HepG2 (cell line): ENCODE results near the gene ATP6V0A1. TPM values are rescaled to one million over a fixed set of nuclear protein-coding genes. Genes with fewer than 3 reads are reported as not detected.

ENCODE experiments used
- BCL6 ChIP-seq: IDR thresholded peaks from 2 replicates; pipeline ENCODE4 v1.6.1; 2016; ENCODE audit warnings: missing genetic modification reagents, missing compliant biosample characterization
- HMG20A ChIP-seq: IDR thresholded peaks from 2 replicates; pipeline ENCODE4 v1.6.1; 2016; ENCODE audit warnings: borderline replicate concordance
- HNF4A ChIP-seq: sonication (generic); formaldehyde crosslinking; IDR thresholded peaks from 2 replicates; pipeline ENCODE4 v1.4.0; 2020; ENCODE audit warnings: missing genetic modification reagents
- MIXL1 ChIP-seq: IDR thresholded peaks from 2 replicates; pipeline ENCODE4 v1.6.1; 2016
- NCOA2 ChIP-seq: sonication (generic); formaldehyde crosslinking; IDR thresholded peaks from 2 replicates; pipeline ENCODE4 v1.8.0; 2022; ENCODE audit warnings: inconsistent platforms
- RNF2 ChIP-seq: fragments of 450-650 bp; conservative IDR thresholded peaks from 2 replicates; pipeline ENCODE4 v1.6.1; 2016; ENCODE audit warnings: low read depth
- SIX4 ChIP-seq: sonication (generic); formaldehyde crosslinking; IDR thresholded peaks from 2 replicates; pipeline ENCODE4 v1.4.0; 2020; ENCODE audit warnings: missing genetic modification reagents
- SOX13 ChIP-seq, 3 experiments: fragments of 450-650 bp in 1 of 3; sonication (generic) in 1 of 3; formaldehyde crosslinking in 1 of 3; IDR thresholded peaks in 2 of 3; conservative IDR thresholded peaks in 1 of 3; 2 replicates each; pipeline versions ENCODE4 v1.5.0 to v1.6.1; 2016 to 2020; ENCODE audit warnings: antibody characterized with exemption in 1 of 3, mild to moderate bottlenecking in 1 of 3, missing compliant biosample characterization in 1 of 3, missing genetic modification reagents in 1 of 3, moderate library complexity in 1 of 3
- SRY ChIP-seq: sonication (generic); formaldehyde crosslinking; IDR thresholded peaks from 2 replicates; pipeline ENCODE4 v1.8.0; 2022; ENCODE audit warnings: mild to moderate bottlenecking, missing genetic modification reagents
- THRA ChIP-seq: sonication (generic); formaldehyde crosslinking; IDR thresholded peaks from 2 replicates; pipeline ENCODE4 v1.4.0; 2020; ENCODE audit warnings: missing genetic modification reagents, borderline replicate concordance
- ZNF687 ChIP-seq: sonication (generic); formaldehyde crosslinking; IDR thresholded peaks from 2 replicates; pipeline ENCODE4 v1.5.1; 2020; ENCODE audit warnings: mild to moderate bottlenecking, missing genetic modification reagents, moderate library complexity
- polyA plus RNA-seq, 8 experiments: library from polyadenylated mRNA; depleted of rRNA in 3 of 8; stranded (reverse) in 7 of 8; unstranded in 1 of 8; fragments of >200 nt; fragmentation: Illumina TruSeq in 4 of 8; extraction: Trizol in 4 of 8; gene quantifications; 2 replicates each; pipeline versions ENCODE4 v1.2.1 to v1.2.3, GENCODE V29; 2011 to 2016; ENCODE audit warnings: low read depth in 4 of 8, missing spikeins in 1 of 8, mixed read lengths in 1 of 8; ENCODE audit not compliant: insufficient read depth in 1 of 8
- total RNA-seq, 5 experiments: library from RNA; depleted of rRNA; stranded (reverse); fragments of >200 nt; fragmentation: Illumina TruSeq; extraction: Trizol; gene quantifications; 2 replicates each; pipeline ENCODE4 v1.2.3, GENCODE V29; 2016; ENCODE audit warnings: low read depth in 1 of 5
- TF ChIP-seq, protein P1 (sequence below): sonication (generic); formaldehyde crosslinking; IDR thresholded peaks from 2 replicates; pipeline ENCODE4 v1.5.0; 2020; ENCODE audit warnings: missing genetic modification reagents, mild to moderate bottlenecking, borderline replicate concordance
- TF ChIP-seq, protein P2 (sequence below): sonication (generic); formaldehyde crosslinking; IDR thresholded peaks from 2 replicates; pipeline ENCODE4 v1.9.0; 2021; ENCODE audit warnings: mild to moderate bottlenecking, missing genetic modification reagents
- TF ChIP-seq, protein P3 (sequence below): sonication (generic); formaldehyde crosslinking; IDR thresholded peaks from 2 replicates; pipeline ENCODE4 v1.8.0; 2023; ENCODE audit warnings: mild to moderate bottlenecking, missing genetic modification reagents

The ATP6V0A1 gene
- total and polyA plus RNA-seq, 2 of the 13 experiments (the other 11 are each of a cell fraction or from before 2014, with no cell fraction given): 27.9 to 54.1 TPM

DNA sequence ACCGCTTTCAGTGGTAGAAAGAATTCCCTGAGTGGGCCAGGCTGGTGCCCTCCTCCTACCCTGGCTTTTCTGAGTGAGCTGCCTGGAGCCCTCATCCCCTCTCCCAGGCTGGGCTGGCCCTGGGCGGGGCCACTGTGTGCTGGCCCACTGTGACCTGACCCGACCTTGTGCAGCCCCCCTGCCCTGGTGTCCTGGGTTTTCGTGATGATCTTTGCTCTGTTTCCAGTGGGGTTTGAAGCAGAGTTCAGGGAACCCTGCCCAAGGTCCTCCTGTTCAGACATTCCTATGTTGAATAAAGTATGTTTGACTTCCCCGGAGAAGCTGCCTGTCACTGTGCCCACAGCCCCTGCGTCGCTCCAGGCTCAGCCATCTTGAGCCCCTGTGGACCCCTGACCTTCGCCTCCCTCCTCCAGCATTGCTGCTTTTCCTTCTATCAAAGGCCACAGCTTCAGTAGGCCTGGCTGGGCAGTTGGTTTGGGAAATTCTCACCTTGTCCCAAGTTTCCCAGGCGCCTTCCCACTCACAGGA is 63.6 kb downstream of the ATP6V0A1 start (continued):
- TF ChIP-seq, protein P1, sequence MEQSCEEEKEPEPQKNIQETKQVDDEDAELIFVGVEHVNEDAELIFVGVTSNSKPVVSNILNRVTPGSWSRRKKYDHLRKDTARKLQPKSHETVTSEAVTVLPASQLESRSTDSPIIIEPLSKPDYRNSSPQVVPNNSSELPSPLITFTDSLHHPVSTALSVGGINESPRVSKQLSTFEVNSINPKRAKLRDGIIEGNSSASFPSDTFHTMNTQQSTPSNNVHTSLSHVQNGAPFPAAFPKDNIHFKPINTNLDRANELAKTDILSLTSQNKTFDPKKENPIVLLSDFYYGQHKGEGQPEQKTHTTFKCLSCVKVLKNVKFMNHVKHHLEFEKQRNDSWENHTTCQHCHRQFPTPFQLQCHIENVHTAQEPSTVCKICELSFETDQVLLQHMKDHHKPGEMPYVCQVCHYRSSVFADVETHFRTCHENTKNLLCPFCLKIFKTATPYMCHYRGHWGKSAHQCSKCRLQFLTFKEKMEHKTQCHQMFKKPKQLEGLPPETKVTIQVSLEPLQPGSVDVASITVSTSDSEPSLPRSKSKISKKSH (CRISPR knock-in tag): 0 out of 2 replicates have a peak, but pooled peaks have one; percentile 3
- TF ChIP-seq MIXL1 (CRISPR knock-in tag) (0 out of 2 replicates have a peak, but pooled peaks have one; percentile 26), SIX4 (CRISPR knock-in tag) (peak; percentile 49; the same call in 1 of the 2 replicates), HNF4A (CRISPR knock-in tag) (peak; percentile 96), BCL6 (CRISPR knock-in tag) (peak; percentile 53; the same call in 1 of the 2 replicates), SOX13 (IDR thresholded peaks at IDR 0.05) (no peak), SOX13 (CRISPR knock-in tag; conservative IDR thresholded peaks at IDR 0.05 in 1 of 2, IDR thresholded peaks at IDR 0.05 in 1 of 2) (peak in 1 of 2 experiments; percentile 58; a peak in 1 of 4 replicates), THRA (CRISPR knock-in tag) (peak; percentile 99), ZNF687 (peak; percentile 64), NCOA2 (CRISPR knock-in tag) (peak; percentile 65), SRY (CRISPR knock-in tag) (no peak), RNF2 (no peak), HMG20A (CRISPR knock-in tag) (peak; percentile 17; the same call in 1 of the 2 replicates)
- TF ChIP-seq, protein P2, sequence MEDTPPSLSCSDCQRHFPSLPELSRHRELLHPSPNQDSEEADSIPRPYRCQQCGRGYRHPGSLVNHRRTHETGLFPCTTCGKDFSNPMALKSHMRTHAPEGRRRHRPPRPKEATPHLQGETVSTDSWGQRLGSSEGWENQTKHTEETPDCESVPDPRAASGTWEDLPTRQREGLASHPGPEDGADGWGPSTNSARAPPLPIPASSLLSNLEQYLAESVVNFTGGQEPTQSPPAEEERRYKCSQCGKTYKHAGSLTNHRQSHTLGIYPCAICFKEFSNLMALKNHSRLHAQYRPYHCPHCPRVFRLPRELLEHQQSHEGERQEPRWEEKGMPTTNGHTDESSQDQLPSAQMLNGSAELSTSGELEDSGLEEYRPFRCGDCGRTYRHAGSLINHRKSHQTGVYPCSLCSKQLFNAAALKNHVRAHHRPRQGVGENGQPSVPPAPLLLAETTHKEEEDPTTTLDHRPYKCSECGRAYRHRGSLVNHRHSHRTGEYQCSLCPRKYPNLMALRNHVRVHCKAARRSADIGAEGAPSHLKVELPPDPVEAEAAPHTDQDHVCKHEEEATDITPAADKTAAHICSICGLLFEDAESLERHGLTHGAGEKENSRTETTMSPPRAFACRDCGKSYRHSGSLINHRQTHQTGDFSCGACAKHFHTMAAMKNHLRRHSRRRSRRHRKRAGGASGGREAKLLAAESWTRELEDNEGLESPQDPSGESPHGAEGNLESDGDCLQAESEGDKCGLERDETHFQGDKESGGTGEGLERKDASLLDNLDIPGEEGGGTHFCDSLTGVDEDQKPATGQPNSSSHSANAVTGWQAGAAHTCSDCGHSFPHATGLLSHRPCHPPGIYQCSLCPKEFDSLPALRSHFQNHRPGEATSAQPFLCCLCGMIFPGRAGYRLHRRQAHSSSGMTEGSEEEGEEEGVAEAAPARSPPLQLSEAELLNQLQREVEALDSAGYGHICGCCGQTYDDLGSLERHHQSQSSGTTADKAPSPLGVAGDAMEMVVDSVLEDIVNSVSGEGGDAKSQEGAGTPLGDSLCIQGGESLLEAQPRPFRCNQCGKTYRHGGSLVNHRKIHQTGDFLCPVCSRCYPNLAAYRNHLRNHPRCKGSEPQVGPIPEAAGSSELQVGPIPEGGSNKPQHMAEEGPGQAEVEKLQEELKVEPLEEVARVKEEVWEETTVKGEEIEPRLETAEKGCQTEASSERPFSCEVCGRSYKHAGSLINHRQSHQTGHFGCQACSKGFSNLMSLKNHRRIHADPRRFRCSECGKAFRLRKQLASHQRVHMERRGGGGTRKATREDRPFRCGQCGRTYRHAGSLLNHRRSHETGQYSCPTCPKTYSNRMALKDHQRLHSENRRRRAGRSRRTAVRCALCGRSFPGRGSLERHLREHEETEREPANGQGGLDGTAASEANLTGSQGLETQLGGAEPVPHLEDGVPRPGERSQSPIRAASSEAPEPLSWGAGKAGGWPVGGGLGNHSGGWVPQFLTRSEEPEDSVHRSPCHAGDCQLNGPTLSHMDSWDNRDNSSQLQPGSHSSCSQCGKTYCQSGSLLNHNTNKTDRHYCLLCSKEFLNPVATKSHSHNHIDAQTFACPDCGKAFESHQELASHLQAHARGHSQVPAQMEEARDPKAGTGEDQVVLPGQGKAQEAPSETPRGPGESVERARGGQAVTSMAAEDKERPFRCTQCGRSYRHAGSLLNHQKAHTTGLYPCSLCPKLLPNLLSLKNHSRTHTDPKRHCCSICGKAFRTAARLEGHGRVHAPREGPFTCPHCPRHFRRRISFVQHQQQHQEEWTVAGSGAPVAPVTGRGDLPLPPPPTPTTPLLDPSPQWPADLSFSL (CRISPR knock-in tag): 0 out of 2 replicates have a peak, but pooled peaks have one; percentile 27
- TF ChIP-seq, protein P3, sequence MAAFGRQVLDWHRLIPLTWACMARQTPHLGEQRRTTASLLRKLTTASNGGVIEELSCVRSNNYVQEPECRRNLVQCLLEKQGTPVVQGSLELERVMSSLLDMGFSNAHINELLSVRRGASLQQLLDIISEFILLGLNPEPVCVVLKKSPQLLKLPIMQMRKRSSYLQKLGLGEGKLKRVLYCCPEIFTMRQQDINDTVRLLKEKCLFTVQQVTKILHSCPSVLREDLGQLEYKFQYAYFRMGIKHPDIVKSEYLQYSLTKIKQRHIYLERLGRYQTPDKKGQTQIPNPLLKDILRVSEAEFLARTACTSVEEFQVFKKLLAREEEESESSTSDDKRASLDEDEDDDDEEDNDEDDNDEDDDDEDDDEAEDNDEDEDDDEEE: peak; percentile 63; the same call in 1 of the 2 replicates
